GM13977 (cell line): ENCODE results near the gene QRICH2.
"Not testable (repeated sequence)": the region's sequence is repeated elsewhere in the genome, so short reads cannot be mapped to it uniquely, and the experiment has no call there.

ENCODE experiments used
- DNase-seq: peaks from one replicate; pipeline ENCODE4 v3.0.0; 2012; ENCODE audit warnings: low spot score
- in situ Hi-C: fragments of 300-500 bp; cut with MboI; formaldehyde crosslinking; loops from one replicate; pipeline ENCODE4 v1.12.0; 2022; ENCODE audit warnings: low sequenced_read_pairs, low pct_unique_long_range_greater_than_20kb, mixed read lengths, inconsistent platforms; ENCODE audit not compliant: unreplicated experiment
- TF ChIP-seq, protein P1 (sequence below): IDR thresholded peaks from 2 replicates; pipeline ENCODE4 v1.5.1; 2012; ENCODE audit warnings: mild to moderate bottlenecking, control low read depth; ENCODE audit not compliant: insufficient read depth; ENCODE audit errors: extremely low read depth, missing control alignments

The QRICH2 gene

GRCh38 chr17:76254275-76254674 lies 53.8 kb downstream of the QRICH2 start:
- in situ Hi-C loops, result no loop called here
- TF ChIP-seq, protein P1, sequence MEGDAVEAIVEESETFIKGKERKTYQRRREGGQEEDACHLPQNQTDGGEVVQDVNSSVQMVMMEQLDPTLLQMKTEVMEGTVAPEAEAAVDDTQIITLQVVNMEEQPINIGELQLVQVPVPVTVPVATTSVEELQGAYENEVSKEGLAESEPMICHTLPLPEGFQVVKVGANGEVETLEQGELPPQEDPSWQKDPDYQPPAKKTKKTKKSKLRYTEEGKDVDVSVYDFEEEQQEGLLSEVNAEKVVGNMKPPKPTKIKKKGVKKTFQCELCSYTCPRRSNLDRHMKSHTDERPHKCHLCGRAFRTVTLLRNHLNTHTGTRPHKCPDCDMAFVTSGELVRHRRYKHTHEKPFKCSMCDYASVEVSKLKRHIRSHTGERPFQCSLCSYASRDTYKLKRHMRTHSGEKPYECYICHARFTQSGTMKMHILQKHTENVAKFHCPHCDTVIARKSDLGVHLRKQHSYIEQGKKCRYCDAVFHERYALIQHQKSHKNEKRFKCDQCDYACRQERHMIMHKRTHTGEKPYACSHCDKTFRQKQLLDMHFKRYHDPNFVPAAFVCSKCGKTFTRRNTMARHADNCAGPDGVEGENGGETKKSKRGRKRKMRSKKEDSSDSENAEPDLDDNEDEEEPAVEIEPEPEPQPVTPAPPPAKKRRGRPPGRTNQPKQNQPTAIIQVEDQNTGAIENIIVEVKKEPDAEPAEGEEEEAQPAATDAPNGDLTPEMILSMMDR, result no peak
- DNase-seq, result no peak

DNA sequence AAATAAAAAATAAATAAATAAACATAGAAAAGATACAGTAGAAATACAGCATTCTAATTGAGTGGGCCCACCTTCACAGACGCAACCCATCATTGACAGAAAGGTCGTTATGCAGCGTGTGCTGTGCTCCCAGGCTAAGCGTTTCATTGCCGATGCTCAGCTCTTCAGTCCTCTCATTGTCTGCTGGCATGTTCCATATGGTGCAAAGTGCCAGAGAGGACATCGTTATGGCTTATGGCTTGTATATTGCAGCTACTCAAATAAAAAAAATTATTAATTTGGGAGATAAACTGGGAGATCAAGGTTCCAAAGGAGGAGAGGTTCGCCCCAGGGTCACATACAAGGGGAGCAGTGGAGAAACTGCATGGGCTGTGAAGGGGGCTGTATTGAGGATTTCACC lies 54.2 kb downstream of the QRICH2 start:
- in situ Hi-C loops, result no loop called here
- TF ChIP-seq, protein P1, result no peak
- DNase-seq, result no peak

GRCh38 chr17:76252967-76253766 lies 54.9 kb downstream of the QRICH2 start:
- in situ Hi-C loops, DNase-seq: not testable (repeated sequence)

DNA sequence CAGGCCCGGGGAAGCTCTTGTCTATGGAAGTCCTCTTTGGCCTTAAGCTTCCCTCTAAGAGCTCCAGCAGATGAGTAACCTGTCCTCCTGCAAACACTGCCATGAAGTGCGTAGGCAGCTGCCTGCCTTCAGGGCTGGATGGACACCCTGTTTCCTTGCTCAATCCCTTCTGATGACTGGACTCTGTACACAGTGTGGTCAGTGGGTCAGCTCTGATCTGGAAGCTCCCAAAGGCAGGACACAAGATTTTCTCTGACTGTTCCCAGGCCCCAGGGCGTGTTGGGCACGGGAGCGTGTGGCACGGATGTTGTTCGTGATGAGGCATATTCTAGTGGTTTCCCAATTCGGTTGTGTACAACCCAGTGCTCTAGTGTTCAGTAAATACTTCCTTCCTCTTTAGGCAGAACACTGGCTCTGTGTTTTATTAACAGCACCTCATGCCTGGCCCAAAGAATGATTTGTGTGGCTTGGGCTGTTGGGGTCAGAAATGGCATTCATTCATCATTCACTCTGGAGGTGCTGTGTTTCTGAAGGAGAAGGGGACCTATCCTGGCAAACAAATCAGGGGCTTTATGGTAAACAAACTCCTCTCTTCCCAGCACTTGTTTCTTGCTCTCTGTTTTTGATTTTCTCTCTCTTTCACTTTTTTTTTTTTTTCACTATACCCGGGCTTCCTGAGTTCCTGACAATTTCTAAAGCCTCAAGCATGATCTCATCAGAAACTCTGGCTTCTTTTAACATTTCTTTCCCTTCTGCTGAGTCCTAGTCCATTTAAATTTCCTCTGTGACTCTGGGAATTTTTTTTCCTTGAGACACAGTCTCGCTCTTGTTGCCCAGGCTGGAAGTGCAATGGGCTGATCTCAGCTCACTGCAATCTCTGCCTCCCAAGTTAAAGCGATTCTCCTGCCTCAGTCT lies 55.8 kb downstream of the QRICH2 start:
- TF ChIP-seq, protein P1, result no peak
- DNase-seq, result no peak
- in situ Hi-C loops, result no loop called here

- DNase-seq, result no peak
- in situ Hi-C loops, result no loop called here
- TF ChIP-seq, protein P1, result no peak
Measured at GRCh38 chr17:76251478-76252039, 56.5 kb downstream of the QRICH2 start.

DNA sequence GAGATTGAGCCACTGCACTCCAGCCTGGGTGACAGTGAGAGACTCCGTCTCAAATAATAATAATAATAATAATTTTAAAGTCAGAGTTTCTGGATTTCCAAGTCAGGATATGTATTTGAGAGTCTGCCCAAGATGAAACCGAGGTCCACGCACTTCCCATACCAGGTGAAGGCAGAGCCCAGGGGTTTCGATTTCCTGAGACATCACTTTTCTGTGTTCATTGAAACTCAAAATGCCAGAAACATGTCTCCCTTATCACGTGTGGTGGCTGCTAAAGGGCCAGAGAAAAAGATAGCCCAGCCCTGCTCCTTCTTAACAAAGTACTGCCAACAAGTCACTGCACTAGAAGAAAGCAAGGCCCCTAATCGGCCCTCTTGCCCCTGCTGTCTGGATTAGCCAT lies 57.9 kb downstream of the QRICH2 start:
- TF ChIP-seq, protein P1, result no peak
- DNase-seq, result no peak
- in situ Hi-C loops, result no loop called here
